D721Med (cell line): ENCODE measurements around the gene MED16.
"Not testable (repeated sequence)": the region's sequence is repeated elsewhere in the genome, so short reads cannot be mapped to it uniquely, and the experiment has no call there.

ENCODE experiments used
- DNase-seq: peaks from one replicate; pipeline ENCODE4 v3.0.0; 2011; ENCODE audit warnings: low spot score; ENCODE audit not compliant: insufficient read length
- FAIRE-seq: peaks from 2 replicates; lab custom pipeline; 2011; peaks lifted over from hg19 to GRCh38; lab: Jason Lieb, UNC
- TF ChIP-seq, protein P1 (sequence below): IDR thresholded peaks from 2 replicates; pipeline ENCODE4 v1.5.1; 2012; ENCODE audit warnings: mild to moderate bottlenecking, control low read depth; ENCODE audit not compliant: insufficient read depth; ENCODE audit errors: missing control alignments

MED16 gene

DNA sequence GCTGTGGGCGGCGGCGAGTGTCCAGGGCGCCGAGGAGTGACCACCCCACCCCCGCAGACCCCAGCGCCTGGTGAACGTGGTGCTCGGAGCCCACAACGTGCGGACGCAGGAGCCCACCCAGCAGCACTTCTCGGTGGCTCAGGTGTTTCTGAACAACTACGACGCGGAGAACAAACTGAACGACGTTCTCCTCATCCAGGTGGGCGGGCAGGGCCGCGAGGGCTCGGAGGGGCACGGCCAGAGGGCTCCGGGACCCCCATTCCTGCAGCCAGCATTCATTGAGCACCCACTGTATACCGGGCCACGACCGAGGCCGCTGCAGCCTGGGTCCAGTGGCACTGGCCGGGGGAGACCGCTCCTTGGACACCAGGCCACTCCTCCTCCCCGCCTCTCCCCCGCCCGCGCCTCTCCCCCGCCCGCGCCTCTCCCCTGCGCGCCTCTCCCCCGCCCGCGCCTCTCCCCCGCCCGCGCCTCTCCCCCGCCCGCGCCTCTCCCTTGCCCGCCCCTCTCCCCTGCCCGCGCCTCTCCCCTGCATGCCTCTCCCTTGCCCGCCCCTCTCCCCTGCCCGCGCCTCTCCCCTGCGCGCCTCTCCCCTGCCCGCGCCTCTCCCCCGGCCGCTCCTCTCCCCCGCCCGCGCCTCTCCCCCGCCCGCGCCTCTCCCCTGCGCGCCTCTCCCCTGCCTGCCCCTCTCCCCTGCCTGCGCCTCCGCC is 49.0 kb downstream of the MED16 start:
- no peak for FAIRE-seq
- DNase-seq = no peak
- TF ChIP-seq, protein P1, sequence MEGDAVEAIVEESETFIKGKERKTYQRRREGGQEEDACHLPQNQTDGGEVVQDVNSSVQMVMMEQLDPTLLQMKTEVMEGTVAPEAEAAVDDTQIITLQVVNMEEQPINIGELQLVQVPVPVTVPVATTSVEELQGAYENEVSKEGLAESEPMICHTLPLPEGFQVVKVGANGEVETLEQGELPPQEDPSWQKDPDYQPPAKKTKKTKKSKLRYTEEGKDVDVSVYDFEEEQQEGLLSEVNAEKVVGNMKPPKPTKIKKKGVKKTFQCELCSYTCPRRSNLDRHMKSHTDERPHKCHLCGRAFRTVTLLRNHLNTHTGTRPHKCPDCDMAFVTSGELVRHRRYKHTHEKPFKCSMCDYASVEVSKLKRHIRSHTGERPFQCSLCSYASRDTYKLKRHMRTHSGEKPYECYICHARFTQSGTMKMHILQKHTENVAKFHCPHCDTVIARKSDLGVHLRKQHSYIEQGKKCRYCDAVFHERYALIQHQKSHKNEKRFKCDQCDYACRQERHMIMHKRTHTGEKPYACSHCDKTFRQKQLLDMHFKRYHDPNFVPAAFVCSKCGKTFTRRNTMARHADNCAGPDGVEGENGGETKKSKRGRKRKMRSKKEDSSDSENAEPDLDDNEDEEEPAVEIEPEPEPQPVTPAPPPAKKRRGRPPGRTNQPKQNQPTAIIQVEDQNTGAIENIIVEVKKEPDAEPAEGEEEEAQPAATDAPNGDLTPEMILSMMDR = no peak

DNA sequence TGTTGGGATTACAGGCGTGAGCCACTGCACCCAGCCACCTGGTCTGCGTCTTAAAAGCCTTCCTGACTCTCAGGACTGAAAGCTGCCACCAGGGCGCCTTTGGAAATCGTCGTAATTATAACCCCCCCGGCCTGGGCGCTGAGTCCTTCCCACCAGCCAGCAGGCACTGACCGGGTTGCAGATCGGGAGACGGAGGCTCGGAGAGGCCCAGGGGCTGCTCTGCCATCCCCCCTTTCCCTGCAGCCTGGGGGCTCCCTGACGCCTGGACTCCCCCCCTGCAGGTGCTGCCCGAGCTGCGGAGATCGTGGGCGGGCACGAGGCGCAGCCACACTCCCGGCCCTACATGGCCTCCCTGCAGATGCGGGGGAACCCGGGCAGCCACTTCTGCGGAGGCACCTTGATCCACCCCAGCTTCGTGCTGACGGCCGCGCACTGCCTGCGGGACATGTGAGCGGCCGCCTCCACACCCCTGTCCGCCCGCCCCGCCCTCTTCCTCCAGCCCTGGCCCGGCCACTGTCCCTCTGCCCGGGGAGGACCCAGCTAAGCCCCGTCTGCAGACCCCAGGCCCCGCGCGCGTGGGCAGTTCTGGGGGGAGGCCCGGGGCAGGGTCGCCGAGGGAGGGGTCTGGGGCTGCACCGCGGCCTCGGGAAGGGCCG is 49.7 kb downstream of the MED16 start:
- TF ChIP-seq, protein P1 = no peak
- FAIRE-seq = no peak
- no peak for DNase-seq

DNA sequence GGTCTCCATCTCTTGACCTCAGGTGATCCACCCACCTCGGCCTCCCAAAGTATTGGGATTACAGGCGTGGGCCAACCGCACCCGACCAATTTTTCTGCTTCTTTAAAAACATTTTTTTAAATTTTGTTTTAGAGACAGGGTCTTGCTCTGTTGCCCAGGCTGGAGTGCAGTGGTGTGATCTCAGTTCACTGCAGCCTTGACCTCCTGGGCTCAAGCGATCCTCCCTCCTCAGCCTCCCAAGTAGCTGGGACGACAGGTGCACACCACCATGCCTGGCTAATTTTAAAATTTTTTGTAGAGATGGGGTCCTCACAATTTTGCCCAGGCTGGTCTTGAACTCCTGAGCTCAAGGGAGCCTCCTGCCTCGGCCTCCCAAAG is 50.2 kb downstream of the MED16 start:
- DNase-seq, FAIRE-seq: not testable (repeated sequence)

DNA sequence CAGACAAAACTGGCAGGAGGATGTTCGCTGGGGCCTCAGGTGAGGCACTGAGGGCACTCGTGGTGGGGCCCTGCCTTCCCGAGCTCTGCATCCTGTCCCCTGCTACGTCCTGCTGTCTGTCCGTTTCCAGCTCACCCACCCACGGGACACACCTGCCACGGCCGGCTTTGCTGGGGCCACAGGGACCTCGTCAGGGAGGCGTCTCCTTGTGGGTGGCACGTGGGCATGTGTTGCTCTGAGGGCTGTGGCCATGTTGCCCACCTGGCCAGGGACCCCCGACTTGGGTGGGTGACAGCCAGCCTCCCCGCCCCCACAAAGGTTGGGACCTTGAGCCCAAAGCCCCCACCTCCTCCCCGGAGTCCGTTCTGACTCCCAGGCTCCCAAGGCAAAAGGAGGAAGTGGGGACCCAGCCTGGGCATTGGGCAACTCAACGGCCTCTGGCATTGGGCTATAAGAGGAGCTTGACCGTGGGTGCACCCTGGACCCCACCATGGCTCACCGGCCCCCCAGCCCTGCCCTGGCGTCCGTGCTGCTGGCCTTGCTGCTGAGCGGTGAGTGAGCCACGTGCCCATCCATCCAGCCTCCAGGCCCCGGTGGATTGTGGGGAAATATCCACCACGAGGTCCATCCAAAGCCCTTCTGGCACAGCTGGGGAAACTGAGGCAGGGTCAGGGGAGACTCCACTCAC is 52.3 kb downstream of the MED16 start, which contains the start of gene PRTN3:
Gene PRTN3, plus strand, starts transcription at position 481 of the 688 bp plus-strand sequence. Its CDS starts 10 bp downstream, at position 491.
- TF ChIP-seq, protein P1 = no peak
- DNase-seq (no peak), FAIRE-seq (no peak)

DNA sequence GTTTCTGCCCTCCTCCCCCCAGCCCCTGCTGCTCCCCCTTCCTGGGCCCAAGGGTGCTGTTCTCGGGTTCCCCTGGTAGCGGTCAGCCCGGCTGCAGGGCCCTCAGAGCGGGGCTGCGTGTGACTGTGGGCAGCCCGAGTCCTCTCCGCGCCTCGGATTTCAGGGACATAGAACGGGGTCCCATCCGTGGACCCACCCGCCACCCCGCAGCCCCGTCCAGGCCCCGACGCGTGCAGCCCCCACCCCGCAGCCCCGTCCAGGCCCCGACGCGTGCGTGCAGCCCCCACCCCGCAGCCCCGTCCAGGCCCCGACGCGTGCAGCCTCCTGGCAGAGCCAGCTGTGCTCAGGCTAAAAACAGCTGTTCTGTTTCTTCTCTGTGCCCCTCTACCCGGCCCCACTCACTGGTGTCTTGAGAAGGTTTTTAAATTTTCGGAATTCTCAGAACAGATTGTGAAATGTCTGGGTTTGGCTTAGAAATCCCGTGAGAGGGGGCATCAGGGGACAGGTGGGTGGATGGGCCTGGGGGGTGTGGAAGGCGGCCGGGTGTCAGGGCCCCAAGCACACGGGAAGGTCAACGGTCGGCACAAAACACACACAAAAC is 57.7 kb downstream of the MED16 start:
- DNase-seq (no peak), FAIRE-seq (no peak)
- TF ChIP-seq, protein P1 = no peak

DNA sequence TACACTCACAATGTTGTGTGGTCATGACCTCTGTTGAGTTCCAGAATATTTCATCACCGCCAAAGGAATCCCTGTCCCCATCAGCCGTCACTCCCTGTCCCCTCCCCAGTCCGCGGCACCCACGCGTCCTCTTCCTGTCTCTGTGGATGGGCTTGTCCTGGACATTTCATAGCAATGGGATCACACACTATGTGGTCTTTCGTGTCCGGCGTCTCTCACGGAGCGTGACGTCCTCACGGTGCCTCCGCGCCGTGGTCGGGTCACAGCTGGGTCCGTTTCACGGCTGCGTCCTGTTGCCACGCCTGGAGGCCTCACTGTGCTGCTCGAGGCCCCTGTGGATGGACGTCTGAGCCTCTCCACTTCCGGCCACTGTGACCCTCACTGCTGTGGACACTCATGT is 58.8 kb downstream of the MED16 start:
- no peak for DNase-seq
- TF ChIP-seq, protein P1 = no peak
- FAIRE-seq = no peak
